ENCODE results near the gene FN3K. TPM values are rescaled to one million over a fixed set of nuclear protein-coding genes. Genes with fewer than 3 reads are reported as not detected.

FN3K gene
- 0.11 and 0.79 TPM in 2 replicates for total RNA-seq

GRCh38 chr17:82734987-82735866, at the start of gene FN3K:
TSS of gene FN3K (plus strand) at chr17:82735615. CDS start at chr17:82735637, 22 bp downstream.

DNA sequence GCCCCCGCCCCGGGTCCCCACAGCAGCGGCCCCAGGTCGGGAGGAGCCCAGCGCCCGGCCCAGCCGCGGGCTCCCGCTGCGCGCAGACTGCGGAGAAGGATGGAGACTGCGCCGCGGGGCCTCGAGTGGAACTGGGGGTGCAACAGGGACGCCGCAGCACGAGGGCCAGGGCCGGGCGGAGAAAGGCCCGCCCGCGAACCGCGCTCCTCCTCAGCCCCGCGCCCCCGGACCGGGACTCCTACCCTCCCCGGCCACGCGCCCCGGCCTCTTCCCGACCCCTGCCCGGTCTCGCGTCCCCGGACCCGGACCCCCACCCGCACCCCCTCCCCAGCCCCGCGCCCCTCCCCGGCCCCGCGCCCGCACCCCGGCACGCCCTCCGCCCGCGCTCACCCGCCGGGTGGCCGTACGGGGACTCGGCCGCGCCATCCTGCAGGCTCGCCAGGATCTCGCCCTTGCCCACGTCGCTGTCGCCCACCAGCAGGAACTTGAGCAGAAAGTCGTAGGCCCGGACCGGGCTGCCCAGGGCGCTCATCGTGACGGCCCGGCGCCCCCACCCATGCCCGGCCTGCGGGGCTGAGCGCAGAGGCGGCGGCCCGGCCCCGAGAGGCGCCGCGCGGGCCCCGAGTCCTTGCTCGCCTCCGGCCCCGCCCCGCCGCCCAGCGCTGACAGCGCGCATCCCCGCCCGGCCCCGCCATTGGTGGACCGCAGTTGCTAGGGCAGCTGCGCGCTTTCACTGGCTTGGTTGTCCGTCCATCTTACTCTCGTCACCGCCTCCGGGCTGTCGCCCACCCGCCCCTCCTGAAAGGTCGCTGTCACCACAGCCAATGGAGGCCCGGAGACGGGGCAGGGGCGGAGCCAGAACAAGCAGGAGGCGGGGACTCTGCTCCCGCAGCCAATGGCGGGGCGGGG, 37.1 kb upstream of the FN3K start, which contains the start of gene RAB40B:
Gene RAB40B, minus strand, starts transcription at position 634 of the 909 bp plus-strand sequence. Its CDS starts 102 bp downstream, at position 532.

DNA sequence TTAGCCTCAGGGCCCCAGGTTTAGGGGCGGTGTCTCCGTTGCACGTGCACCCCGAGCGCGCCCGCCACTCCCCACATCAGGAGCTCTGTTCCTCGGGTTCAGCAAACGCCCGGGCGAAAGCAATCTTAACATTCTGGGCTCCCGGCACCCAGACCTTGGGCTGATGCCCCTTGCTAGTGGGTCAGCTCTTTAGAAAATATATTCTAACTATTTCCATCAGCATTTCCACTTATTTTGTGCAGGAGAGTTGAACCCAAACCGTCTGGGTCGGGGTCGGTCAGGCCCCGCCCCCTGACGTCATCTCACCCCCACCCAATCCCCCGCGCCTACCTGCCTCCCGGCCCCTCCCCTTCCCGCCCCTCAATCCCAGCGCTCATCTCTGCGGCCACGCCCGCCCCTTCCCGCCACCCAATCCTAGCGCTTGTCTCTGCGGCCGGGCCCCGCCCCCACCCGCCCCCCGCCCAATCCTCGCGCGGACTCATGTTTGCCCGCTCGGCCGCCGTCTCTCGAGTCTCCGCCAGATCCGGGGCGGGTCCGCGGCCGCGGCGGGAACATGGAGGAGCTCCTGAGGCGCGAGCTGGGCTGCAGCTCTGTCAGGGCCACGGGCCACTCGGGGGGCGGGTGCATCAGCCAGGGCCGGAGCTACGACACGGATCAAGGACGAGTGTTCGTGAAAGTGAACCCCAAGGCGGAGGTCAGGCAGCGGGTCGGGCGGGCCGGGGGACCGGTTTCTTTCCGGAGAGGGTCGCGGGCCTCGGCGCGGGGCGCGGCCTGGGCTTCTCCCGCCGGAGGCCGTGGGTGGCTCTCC, 19.0 kb upstream of the FN3K start, which contains the start of gene FN3KRP:
Gene FN3KRP, plus strand, starts transcription at position 504 of the 808 bp plus-strand sequence. Its CDS starts 50 bp downstream, at position 554.

GRCh38 chr17:82751571-82752370, 16.4 kb downstream of the FN3K start, which contains the start of gene TBCD:
TSS of gene TBCD (plus strand) at chr17:82752065. CDS start at chr17:82752194, 129 bp downstream.

Other genes starting within 250 kb of the FN3K start
- 36.1 and 42.7 TPM in 2 replicates for gene FOXK2, start 215.9 kb upstream of the FN3K start, total RNA-seq
- gene WDR45B, start 87.2 kb upstream of the FN3K start, total RNA-seq: 51.4 and 52.2 TPM in 2 replicates
- 15.6 and 25.5 TPM in 2 replicates for gene RAB40B, start 36.9 kb upstream of the FN3K start, total RNA-seq
- 10.0 and 19.2 TPM in 2 replicates for gene FN3KRP, start 18.9 kb upstream of the FN3K start, total RNA-seq
- gene TBCD, start 16.4 kb downstream of the FN3K start, total RNA-seq: 114 and 131 TPM in 2 replicates
- not detected in 2 replicates for gene ZNF750, start 104.4 kb downstream of the FN3K start, total RNA-seq

Measured in placental epithelial cell (primary cell).